DND-41 (cell line): Measurements from ENCODE around the gene ABCA3.

ENCODE experiments used
- CTCF ChIP-seq: IDR thresholded peaks from 2 replicates; pipeline ENCODE4 v1.5.1; 2012; ENCODE audit warnings: borderline replicate concordance, low read length, moderate library complexity, mild to moderate bottlenecking; ENCODE audit not compliant: poor library complexity, severe bottlenecking; ENCODE audit errors: extremely low read depth
- EZH2 ChIP-seq: IDR thresholded peaks from 3 replicates; pipeline ENCODE4 v1.6.1; 2012; ENCODE audit warnings: borderline replicate concordance, low read depth, mild to moderate bottlenecking, moderate library complexity, low read length, inconsistent platforms; ENCODE audit not compliant: severe bottlenecking

GRCh38 chr16:2238838-2239675, 101.5 kb downstream of the ABCA3 start:
- TF ChIP-seq CTCF (no peak), EZH2 (no peak)
